ENCODE measurements around the gene MYRF.
A peak's percentile ranks its signal among the peaks of the same experiment; 100 is the strongest.

Gene MYRF

DNA sequence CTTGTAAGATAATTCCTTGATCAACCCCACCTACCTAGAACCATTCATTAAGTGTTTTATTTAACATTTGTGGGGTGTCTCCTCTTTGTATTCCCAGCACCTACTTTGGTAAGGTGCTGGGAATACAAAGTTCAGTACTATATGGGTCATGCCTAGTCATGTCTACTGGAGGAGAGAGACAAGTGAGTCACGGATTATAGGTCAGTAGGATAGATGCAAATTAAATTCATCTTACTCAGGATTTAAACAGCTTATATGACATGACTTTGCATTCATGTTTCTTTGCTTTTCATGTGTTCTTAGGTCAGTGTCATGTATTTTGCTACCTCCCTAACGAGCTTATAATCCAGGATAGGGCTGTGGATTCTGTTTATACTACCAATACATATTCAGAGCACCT lies 67.7 kb downstream of the MYRF start:
- no peak for DNase-seq (ENCODE audit: low read depth)

- DNase-seq (ENCODE audit: low read depth), result no peak
Observed at GRCh38 chr11:61826930-61827570, 74.6 kb downstream of the MYRF start.

DNA sequence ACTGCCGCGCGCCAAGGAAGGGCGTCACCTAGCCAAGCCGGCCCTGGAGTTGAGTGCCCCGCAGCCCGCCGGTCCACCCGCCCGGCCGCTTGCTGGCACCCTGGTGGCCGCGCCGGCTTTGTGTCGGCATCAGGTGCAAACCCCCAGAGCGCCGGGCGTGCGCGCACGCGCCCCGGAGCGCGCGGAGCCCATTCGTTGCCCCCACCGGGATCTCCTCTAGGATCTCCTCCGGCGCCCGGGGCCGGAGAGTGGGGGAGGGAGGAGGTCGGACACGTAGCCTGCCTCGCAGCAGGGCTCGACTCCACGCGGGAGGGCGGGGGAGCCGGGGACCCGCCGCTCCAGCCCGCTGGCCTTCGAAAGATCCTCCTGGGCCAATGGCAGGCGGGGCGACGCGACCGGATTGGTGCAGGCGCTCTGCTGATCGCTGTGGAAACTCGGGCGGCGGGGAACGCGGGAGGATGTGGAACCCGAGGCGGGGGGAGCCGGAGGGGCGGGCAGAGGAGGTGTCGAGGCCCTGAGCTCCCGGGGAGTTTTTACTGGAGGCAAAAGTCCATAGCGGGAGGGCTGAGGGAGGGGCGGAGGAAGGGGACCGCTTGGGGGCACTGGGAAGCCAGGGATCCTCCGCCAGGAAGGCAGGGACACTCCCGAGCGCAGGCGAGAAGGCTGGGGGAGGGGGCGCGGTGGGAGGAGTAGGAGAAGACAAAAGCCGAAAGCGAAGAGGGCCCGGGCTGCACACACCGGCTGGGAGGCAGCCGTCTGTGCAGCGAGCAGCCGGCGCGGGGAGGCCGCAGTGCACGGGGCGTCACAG lies 75.3 kb downstream of the MYRF start, which contains the start of gene FADS2:
Gene FADS2 (plus strand): TSS at position 730 of the 808 bp plus-strand sequence. CDS start 91 bp downstream, outside the sequence.
- DNase-seq (ENCODE audit: low read depth), result peak; percentile 44

GRCh38 chr11:61828379-61828628 lies 75.9 kb downstream of the MYRF start:
- no peak for DNase-seq (ENCODE audit: low read depth)

DNA sequence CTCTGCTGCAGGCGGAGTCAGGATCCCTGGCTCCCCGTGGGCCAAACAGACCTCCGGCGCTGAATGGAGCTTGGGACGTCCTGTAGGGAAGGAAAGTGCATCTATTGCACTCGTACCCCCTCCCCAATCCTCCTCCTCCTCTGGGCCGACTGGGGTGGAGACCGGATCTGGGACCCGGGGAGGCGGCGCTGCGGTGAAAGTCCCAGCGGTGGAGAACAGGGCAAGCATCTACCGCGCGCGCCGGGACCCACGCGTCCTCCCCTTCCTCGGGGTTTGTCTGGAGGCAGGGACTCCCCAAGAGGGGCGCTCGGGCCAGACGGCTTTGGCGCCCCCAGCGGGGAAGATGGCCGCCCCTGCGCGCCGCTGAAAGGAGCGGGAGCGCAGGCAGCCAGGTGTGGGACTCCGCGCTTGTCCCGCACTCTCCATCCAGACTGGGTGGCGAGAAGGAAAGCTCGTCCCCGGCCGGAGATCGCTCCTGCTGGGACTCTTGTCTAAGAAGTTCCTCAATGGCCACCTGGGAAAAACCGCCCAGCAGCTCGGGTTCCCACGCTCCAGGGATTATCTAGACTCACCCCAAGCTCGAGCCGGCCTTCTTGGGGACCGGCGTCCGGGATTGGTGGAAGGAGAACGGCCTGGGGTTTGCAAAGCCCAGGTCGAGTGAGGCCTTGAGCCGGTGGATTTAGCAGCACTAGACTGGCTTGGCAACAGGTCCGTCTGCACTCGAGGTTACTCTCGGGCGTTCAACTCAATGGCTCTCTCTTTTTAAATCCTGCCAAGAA lies 76.4 kb downstream of the MYRF start:
- no peak for DNase-seq (ENCODE audit: low read depth)

GRCh38 chr11:61829806-61830205 lies 77.4 kb downstream of the MYRF start:
- no peak for DNase-seq (ENCODE audit: low read depth)

DNA sequence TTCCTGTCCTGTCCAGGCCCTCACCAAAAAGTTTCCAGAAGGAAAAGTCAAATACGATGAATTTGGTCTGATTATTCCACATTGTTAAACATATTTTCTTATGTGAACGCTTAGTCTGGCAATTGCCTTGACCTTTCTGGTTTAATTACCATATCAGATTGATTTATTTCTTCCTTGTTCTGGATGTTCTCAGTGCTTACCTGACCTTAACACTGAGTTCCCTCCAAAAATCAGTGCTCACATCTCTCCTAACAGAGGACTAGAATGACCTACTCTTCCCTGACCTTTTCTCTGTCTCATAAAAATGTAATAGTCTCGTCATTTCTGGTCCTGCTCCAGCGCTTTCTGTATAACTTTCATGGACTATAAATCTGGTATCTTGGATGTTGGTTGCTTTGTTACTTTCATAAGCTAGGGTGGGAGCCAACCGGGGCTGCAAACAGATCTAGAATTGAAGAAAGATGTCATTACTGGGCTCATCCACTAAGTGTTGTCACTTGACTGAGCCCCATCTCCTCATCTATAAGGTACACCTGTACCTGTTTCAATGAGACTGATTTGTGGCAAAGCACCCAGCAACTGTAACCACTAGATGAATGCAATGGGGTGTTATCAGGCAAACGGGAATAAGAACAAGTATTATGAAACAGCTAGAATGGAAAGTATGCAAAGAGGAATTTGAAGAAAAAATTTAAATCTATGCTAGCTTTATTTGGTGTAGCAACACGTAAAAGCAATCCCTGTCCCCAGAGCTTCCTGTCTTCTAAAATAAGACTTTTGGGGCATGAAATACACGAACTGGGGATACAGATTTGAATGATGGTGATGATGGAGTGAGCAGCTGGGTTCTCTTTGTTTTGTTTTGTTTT lies 78.0 kb downstream of the MYRF start:
- no peak for DNase-seq (ENCODE audit: low read depth)

DNA sequence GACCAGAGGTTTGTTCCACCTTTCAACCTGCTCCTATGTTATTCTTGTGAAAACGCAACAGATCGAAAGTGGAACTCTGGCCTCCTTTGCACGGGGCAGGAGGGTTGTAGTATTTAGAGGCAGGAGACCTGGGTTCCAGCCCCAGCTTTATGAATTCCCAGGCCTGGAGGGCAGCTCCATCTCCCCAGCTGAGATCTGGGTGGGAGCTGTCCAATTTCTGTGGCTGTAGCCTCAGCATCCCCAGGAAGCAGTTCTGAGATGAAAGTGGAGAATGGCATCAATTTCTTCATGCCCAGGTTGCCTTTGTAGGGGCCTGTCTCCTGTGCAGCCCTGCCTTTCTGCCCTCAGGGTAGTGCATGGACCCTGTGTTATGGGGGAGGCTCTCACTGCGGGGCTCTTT lies 79.8 kb downstream of the MYRF start:
- no peak for DNase-seq (ENCODE audit: low read depth)

GRCh38 chr11:61832754-61833153 lies 80.3 kb downstream of the MYRF start:
- no peak for DNase-seq (ENCODE audit: low read depth)

DNA sequence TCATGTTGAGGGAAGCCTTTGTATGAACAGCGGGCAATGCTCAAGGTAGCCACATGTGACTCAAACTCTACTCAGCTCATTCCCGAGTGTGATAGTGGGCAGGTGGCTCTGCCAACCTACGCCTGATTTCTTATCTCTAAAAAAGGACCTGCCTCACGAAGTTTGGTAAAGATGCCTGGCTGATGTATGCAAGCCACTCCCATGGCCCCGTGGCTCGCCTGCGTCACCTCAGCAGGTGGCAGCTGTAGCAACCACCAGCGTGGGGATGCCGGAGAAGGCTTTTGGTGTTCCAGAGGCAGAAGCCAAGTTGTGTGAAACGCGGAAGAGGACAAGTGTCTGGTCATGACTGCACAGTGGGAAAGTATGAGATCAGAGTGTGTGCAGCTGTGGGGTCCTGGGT lies 81.0 kb downstream of the MYRF start:
- no peak for DNase-seq (ENCODE audit: low read depth)

DNA sequence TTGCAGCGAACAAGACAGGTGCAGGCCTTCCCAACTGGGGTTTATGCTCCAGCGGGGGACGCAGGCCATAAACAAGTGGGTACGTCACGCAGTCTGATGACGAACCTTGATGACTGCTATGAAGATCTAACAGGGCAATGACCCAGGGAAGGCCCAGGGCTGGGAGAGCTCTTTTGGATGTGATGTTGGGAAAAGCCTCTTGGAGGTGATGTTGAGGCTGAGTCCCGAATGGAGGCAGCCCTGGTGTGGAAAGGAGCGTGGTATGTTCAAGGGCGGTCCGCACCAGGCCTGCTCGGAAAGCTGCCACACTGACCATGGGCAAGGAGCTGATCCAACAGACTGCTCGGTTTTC lies 81.5 kb downstream of the MYRF start:
- no peak for DNase-seq (ENCODE audit: low read depth)

DNA sequence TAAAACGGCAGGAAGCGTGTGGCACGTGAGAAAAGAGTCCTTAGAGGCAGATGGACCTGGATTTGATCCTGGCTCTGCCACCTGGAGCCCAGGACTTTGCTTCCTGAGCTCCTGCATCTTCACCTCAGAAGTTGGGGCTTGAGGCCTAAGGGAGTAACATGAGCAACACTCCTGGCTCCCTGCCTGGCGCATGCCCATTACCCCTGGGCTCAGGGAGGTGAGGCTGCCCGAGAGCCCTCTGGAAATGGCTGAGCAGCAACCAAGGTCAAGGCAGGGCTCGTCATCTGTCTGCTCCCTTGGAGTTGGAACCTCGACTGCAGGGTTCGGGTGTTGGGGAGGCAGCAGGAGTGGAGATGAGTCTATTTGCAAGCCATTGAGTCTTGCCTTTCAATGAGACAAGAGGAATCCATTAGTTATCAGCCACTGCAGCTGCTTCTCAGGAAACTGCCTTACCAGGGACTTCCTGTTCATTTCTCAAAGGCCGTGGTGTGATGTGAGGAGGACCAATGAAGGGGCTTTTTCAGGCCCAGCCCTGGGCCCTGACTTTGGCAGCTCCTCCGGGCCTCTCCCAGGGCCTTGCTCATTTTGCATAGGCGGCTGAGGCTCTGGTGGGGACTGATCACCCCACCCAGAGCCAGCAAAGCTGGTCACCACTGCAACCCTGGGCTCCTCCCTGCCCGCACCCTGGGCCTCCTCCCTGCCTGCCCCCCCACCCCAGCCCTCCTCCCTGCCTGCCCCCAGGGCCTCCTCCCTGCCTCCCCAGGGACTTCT lies 82.0 kb downstream of the MYRF start:
- DNase-seq (ENCODE audit: low read depth), result no peak

DNA sequence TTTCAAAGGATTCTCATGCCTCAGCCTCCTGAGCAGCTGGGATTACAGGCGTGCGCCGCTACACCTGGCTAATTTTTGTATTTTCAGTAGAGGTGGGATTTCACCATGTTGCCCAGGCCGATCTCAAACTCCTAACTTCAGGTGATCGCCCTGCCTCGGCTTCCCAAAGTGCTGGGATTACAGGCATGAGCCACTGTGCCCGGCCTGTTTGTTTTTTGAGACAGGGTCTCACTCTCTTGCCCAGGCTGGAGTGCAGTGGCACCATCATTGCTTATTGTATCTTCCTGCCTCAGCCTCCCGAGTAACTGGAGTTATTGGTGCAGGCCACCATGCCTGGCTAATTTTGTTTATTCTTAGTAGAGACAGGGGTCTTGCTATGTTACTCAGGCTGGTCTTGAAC lies 83.8 kb downstream of the MYRF start:
- no peak for DNase-seq (ENCODE audit: low read depth)

DNA sequence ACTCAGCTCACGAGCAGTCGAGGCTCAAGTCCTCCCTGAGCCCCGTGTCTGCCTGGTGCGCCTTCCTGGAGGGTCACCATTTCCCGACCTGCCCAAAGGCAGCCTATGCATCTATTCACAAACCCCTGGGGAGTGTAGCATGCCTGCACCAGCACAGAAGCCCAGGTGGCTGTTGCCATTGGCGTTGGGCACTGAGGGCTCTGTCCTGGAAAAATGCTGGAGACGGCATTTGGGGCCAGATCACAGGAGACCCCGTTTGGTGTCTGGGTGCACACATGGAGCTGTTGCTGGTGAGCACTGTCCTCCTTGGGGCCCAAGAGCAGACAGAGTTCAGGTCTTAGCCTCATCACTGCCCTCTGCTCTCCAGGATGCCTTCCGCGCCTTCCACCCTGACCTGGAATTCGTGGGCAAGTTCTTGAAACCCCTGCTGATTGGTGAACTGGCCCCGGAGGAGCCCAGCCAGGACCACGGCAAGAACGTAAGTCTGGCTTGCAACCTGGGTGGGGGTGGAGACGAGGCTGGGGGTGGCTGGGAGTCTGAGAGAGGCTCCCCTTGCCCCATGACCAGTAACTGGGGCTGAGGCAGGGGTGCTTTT lies 85.1 kb downstream of the MYRF start:
- no peak for DNase-seq (ENCODE audit: low read depth)
